K562 (cell line): ENCODE data around the gene DDAH1. TPM values are rescaled to one million over a fixed set of nuclear protein-coding genes. Genes with fewer than 3 reads are reported as not detected.

Source experiments
- HLTF ChIP-seq: fragments of 450-650 bp; IDR thresholded peaks from 2 replicates; pipeline ENCODE4 v1.6.1; 2016
- PHF20 ChIP-seq: fragments of 450-650 bp; IDR thresholded peaks from 2 replicates; pipeline ENCODE4 v1.6.1; 2018; ENCODE audit not compliant: partially characterized antibody
- polyA plus RNA-seq, 8 experiments: library from polyadenylated mRNA; depleted of rRNA in 4 of 8; stranded (reverse) in 5 of 8; unstranded in 3 of 8; fragments of >200 nt; fragmentation: Nextera tagmentation in 2 of 8; fragmentation: Illumina TruSeq in 1 of 8; extraction: Ambion mirVana in 2 of 8; extraction: Trizol in 1 of 8; gene quantifications; 2 replicates each; pipeline versions ENCODE4 v1.2.1 to v1.2.3, GENCODE V29; 2011 to 2014; ENCODE audit warnings: inconsistent platforms in 1 of 8, missing spikeins in 1 of 8
- total RNA-seq, 7 experiments: library from RNA; depleted of rRNA in 6 of 7; stranded (reverse); fragments of >200 nt in 6 of 7; fragmentation: Illumina TruSeq in 2 of 7; extraction: Trizol in 2 of 7; gene quantifications; 2 replicates each; pipeline versions ENCODE4 v1.2.1 to v1.2.3, GENCODE V29; 2011 to 2021; ENCODE audit warnings: low replicate concordance in 1 of 7
- TF ChIP-seq, protein P1 (sequence below): fragments of 200-600 bp; sonication (generic); IDR thresholded peaks from one replicate; pipeline ENCODE4 v1.6.1; 2012; ENCODE audit warnings: mild to moderate bottlenecking, low read depth, low read length, inconsistent platforms
- TF ChIP-seq, protein P2 (sequence below): fragments of 250-450 bp; sonication (Bioruptor Pico); IDR thresholded peaks from 2 replicates; pipeline ENCODE4 v1.5.1; 2021; ENCODE audit warnings: mild to moderate bottlenecking
- TF ChIP-seq, protein P3 (sequence below): sonication (generic); IDR thresholded peaks from 2 replicates; pipeline ENCODE4 v1.6.1; 2016

DDAH1 gene
- total and polyA plus RNA-seq, 9 of the 15 experiments (the other 6 are each of a cell fraction or from before 2014, with no cell fraction given), result 0.04 to 0.24 (median 0.10) TPM

DNA sequence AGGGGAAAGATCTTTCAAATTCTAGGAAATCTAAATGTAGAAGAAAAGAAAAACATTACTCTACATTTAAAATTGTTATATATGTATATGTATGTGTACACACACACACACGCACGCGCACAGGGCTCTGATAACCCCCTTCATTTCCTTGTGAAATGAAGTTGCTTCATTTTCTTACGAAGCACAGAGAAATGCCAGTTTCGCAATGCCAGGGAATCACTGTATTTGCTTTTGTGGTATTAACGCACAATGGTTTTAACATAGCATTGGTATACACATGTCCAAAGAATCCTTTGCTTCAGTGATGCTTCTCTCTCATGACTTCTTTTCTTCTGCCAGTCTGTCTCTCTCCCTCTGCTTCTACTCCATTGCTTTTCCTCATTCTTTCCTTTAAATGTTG is 8.4 kb upstream of the DDAH1 start (continued):
- TF ChIP-seq, protein P1, sequence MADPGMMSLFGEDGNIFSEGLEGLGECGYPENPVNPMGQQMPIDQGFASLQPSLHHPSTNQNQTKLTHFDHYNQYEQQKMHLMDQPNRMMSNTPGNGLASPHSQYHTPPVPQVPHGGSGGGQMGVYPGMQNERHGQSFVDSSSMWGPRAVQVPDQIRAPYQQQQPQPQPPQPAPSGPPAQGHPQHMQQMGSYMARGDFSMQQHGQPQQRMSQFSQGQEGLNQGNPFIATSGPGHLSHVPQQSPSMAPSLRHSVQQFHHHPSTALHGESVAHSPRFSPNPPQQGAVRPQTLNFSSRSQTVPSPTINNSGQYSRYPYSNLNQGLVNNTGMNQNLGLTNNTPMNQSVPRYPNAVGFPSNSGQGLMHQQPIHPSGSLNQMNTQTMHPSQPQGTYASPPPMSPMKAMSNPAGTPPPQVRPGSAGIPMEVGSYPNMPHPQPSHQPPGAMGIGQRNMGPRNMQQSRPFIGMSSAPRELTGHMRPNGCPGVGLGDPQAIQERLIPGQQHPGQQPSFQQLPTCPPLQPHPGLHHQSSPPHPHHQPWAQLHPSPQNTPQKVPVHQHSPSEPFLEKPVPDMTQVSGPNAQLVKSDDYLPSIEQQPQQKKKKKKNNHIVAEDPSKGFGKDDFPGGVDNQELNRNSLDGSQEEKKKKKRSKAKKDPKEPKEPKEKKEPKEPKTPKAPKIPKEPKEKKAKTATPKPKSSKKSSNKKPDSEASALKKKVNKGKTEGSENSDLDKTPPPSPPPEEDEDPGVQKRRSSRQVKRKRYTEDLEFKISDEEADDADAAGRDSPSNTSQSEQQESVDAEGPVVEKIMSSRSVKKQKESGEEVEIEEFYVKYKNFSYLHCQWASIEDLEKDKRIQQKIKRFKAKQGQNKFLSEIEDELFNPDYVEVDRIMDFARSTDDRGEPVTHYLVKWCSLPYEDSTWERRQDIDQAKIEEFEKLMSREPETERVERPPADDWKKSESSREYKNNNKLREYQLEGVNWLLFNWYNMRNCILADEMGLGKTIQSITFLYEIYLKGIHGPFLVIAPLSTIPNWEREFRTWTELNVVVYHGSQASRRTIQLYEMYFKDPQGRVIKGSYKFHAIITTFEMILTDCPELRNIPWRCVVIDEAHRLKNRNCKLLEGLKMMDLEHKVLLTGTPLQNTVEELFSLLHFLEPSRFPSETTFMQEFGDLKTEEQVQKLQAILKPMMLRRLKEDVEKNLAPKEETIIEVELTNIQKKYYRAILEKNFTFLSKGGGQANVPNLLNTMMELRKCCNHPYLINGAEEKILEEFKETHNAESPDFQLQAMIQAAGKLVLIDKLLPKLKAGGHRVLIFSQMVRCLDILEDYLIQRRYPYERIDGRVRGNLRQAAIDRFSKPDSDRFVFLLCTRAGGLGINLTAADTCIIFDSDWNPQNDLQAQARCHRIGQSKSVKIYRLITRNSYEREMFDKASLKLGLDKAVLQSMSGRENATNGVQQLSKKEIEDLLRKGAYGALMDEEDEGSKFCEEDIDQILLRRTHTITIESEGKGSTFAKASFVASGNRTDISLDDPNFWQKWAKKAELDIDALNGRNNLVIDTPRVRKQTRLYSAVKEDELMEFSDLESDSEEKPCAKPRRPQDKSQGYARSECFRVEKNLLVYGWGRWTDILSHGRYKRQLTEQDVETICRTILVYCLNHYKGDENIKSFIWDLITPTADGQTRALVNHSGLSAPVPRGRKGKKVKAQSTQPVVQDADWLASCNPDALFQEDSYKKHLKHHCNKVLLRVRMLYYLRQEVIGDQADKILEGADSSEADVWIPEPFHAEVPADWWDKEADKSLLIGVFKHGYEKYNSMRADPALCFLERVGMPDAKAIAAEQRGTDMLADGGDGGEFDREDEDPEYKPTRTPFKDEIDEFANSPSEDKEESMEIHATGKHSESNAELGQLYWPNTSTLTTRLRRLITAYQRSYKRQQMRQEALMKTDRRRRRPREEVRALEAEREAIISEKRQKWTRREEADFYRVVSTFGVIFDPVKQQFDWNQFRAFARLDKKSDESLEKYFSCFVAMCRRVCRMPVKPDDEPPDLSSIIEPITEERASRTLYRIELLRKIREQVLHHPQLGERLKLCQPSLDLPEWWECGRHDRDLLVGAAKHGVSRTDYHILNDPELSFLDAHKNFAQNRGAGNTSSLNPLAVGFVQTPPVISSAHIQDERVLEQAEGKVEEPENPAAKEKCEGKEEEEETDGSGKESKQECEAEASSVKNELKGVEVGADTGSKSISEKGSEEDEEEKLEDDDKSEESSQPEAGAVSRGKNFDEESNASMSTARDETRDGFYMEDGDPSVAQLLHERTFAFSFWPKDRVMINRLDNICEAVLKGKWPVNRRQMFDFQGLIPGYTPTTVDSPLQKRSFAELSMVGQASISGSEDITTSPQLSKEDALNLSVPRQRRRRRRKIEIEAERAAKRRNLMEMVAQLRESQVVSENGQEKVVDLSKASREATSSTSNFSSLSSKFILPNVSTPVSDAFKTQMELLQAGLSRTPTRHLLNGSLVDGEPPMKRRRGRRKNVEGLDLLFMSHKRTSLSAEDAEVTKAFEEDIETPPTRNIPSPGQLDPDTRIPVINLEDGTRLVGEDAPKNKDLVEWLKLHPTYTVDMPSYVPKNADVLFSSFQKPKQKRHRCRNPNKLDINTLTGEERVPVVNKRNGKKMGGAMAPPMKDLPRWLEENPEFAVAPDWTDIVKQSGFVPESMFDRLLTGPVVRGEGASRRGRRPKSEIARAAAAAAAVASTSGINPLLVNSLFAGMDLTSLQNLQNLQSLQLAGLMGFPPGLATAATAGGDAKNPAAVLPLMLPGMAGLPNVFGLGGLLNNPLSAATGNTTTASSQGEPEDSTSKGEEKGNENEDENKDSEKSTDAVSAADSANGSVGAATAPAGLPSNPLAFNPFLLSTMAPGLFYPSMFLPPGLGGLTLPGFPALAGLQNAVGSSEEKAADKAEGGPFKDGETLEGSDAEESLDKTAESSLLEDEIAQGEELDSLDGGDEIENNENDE, result no peak
- no peak for TF ChIP-seq HLTF
- TF ChIP-seq PHF20, result no peak
- TF ChIP-seq, protein P2, sequence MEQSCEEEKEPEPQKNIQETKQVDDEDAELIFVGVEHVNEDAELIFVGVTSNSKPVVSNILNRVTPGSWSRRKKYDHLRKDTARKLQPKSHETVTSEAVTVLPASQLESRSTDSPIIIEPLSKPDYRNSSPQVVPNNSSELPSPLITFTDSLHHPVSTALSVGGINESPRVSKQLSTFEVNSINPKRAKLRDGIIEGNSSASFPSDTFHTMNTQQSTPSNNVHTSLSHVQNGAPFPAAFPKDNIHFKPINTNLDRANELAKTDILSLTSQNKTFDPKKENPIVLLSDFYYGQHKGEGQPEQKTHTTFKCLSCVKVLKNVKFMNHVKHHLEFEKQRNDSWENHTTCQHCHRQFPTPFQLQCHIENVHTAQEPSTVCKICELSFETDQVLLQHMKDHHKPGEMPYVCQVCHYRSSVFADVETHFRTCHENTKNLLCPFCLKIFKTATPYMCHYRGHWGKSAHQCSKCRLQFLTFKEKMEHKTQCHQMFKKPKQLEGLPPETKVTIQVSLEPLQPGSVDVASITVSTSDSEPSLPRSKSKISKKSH (CRISPR knock-in tag), result no peak
- TF ChIP-seq, protein P3, sequence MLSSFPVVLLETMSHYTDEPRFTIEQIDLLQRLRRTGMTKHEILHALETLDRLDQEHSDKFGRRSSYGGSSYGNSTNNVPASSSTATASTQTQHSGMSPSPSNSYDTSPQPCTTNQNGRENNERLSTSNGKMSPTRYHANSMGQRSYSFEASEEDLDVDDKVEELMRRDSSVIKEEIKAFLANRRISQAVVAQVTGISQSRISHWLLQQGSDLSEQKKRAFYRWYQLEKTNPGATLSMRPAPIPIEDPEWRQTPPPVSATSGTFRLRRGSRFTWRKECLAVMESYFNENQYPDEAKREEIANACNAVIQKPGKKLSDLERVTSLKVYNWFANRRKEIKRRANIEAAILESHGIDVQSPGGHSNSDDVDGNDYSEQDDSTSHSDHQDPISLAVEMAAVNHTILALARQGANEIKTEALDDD, result no peak
